Stimulated activated CD4-positive, alpha-beta T cell treated with anti-CD3 and anti-CD28 coated beads, Interleukin-2, amount 100 ng/mL, for 48 hours (primary cell): ENCODE data around the gene FN1.
A peak's percentile ranks its signal among the peaks of the same experiment; 100 is the strongest.

Experiments
- DNase-seq, 2 donors: peaks; one replicate each; pipeline ENCODE4 v3.0.0-alpha.2; 2020

The FN1 gene

GRCh38 chr2:215435870-215436704 is at the start of gene FN1:
Gene FN1 (minus strand): TSS chr2:215436068. CDS start chr2:215435802, 266 bp downstream.
- peak; percentile 50 to 57 for DNase-seq

- DNase-seq: no peak
Measured at GRCh38 chr2:215485032-215485431, 49.2 kb upstream of the FN1 start.

- no peak for DNase-seq
Measured at GRCh38 chr2:215484570-215484969, 48.7 kb upstream of the FN1 start.

- DNase-seq: no peak
Measured at GRCh38 chr2:215483431-215483830, 47.6 kb upstream of the FN1 start.

GRCh38 chr2:215479536-215480240 is 43.8 kb upstream of the FN1 start:
- no peak for DNase-seq

GRCh38 chr2:215479121-215479520 is 43.3 kb upstream of the FN1 start:
- no peak for DNase-seq

GRCh38 chr2:215476424-215476823 is 40.6 kb upstream of the FN1 start:
- DNase-seq: no peak

GRCh38 chr2:215466097-215466909 is 30.4 kb upstream of the FN1 start:
- DNase-seq: no peak

- no peak for DNase-seq
Measured at GRCh38 chr2:215465256-215465655, 29.4 kb upstream of the FN1 start.

- no peak for DNase-seq
Measured at GRCh38 chr2:215461836-215462532, 26.1 kb upstream of the FN1 start.

- DNase-seq: no peak
Measured at GRCh38 chr2:215460682-215461382, 25.0 kb upstream of the FN1 start.

- no peak for DNase-seq
Measured at GRCh38 chr2:215455958-215456357, 20.1 kb upstream of the FN1 start.

- no peak for DNase-seq
Measured at GRCh38 chr2:215454519-215455246, 18.8 kb upstream of the FN1 start.

- no peak for DNase-seq
Measured at GRCh38 chr2:215452725-215453124, 16.9 kb upstream of the FN1 start.

- DNase-seq: no peak
Measured at GRCh38 chr2:215451012-215451756, 15.3 kb upstream of the FN1 start.

GRCh38 chr2:215450188-215451011 is 14.5 kb upstream of the FN1 start:
- DNase-seq: no peak

GRCh38 chr2:215447673-215448081 is 11.8 kb upstream of the FN1 start:
- no peak for DNase-seq

- no peak for DNase-seq
Measured at GRCh38 chr2:215447056-215447455, 11.2 kb upstream of the FN1 start.

GRCh38 chr2:215442401-215442787 is 6.5 kb upstream of the FN1 start:
- DNase-seq: no peak
